GM23338 (cell line): ENCODE results near the gene ASTE1. TPM values are rescaled to one million over a fixed set of nuclear protein-coding genes. Genes with fewer than 3 reads are reported as not detected.

ENCODE experiments used
- ATAC-seq: fragments of 200-7000 bp; cut with Tn5 transposase; 3 replicates; pipeline ENCODE4 v1.9.1; 2020
- DNase-seq: peaks from one replicate; pipeline ENCODE4 v3.0.0-alpha.2; 2015; ENCODE audit warnings: low spot score
- H2AFZ ChIP-seq: fragments of 200-600 bp; sonication (generic); 2 replicates; pipeline ENCODE4 v1.8.0; 2016; ENCODE audit warnings: antibody characterized with exemption, mild to moderate bottlenecking, moderate library complexity
- H3F3A ChIP-seq: fragments of 200-600 bp; sonication (generic); replicated peaks from 2 replicates; pipeline ENCODE4 v1.8.0; 2017; ENCODE audit warnings: antibody characterized with exemption, mixed run types, low read depth
- H3K27ac ChIP-seq: fragments of 200-600 bp; sonication (generic); 2 replicates; pipeline ENCODE4 v1.6.1; 2016; ENCODE audit warnings: low read depth
- H3K27me3 ChIP-seq: fragments of 200-600 bp; sonication (generic); 2 replicates; pipeline ENCODE4 v1.8.0; 2016; ENCODE audit warnings: mild to moderate bottlenecking, mixed run types, moderate library complexity; ENCODE audit not compliant: insufficient read depth
- H3K36me3 ChIP-seq: fragments of 200-600 bp; sonication (generic); 2 replicates; pipeline ENCODE4 v1.8.0; 2016; ENCODE audit warnings: mild to moderate bottlenecking; ENCODE audit not compliant: insufficient read depth
- H3K4me1 ChIP-seq: fragments of 200-600 bp; sonication (generic); 2 replicates; pipeline ENCODE4 v1.8.0; 2016; ENCODE audit warnings: mild to moderate bottlenecking, moderate library complexity; ENCODE audit not compliant: insufficient read depth
- H3K4me2 ChIP-seq: fragments of 200-600 bp; sonication (generic); 2 replicates; pipeline ENCODE4 v1.7.1; 2017; ENCODE audit warnings: mixed run types
- H3K4me3 ChIP-seq: fragments of 200-600 bp; sonication (generic); 2 replicates; pipeline ENCODE4 v1.6.1; 2016; ENCODE audit warnings: mixed run types
- H3K79me2 ChIP-seq: fragments of 200-600 bp; sonication (generic); replicated peaks from 2 replicates; pipeline ENCODE4 v1.8.0; 2017; ENCODE audit warnings: mild to moderate bottlenecking; ENCODE audit not compliant: insufficient read depth
- H3K9me2 ChIP-seq: fragments of 200-600 bp; sonication (generic); 2 replicates; pipeline ENCODE4 v1.8.0; 2017; ENCODE audit not compliant: insufficient read depth
- H4K20me1 ChIP-seq: fragments of 200-600 bp; sonication (generic); replicated peaks from 2 replicates; pipeline ENCODE4 v1.8.0; 2017; ENCODE audit warnings: mild to moderate bottlenecking; ENCODE audit not compliant: insufficient read depth
- H3K27ac Mint-ChIP-seq: 2 replicates; pipeline ENCODE4 v1.8.0; 2020; ENCODE audit warnings: inconsistent platforms, mild to moderate bottlenecking, moderate library complexity, mixed read lengths
- H3K27me3 Mint-ChIP-seq: 3 replicates; pipeline ENCODE4 v1.8.0; 2022; ENCODE audit warnings: low read depth, mild to moderate bottlenecking, moderate library complexity, mixed read lengths, inconsistent platforms; ENCODE audit not compliant: insufficient read depth, poor library complexity
- H3K36me3 Mint-ChIP-seq: 3 replicates; pipeline ENCODE4 v1.8.0; 2021; ENCODE audit warnings: low read depth, mild to moderate bottlenecking, inconsistent platforms, moderate library complexity, mixed read lengths
- H3K4me1 Mint-ChIP-seq: 3 replicates; pipeline ENCODE4 v1.8.0; 2020; ENCODE audit warnings: mild to moderate bottlenecking, inconsistent platforms, mixed read lengths
- H3K4me3 Mint-ChIP-seq: 3 replicates; pipeline ENCODE4 v1.8.0; 2021; ENCODE audit warnings: moderate library complexity, mild to moderate bottlenecking, inconsistent platforms, mixed read lengths
- H3K9me3 Mint-ChIP-seq: 3 replicates; pipeline ENCODE4 v1.8.0; 2020; ENCODE audit warnings: moderate library complexity, mild to moderate bottlenecking, inconsistent platforms, mixed read lengths
- CREB1 ChIP-seq: fragments of 250-450 bp; sonication (Bioruptor Pico); IDR thresholded peaks from 2 replicates; pipeline ENCODE4 v1.5.0; 2020; ENCODE audit warnings: low read depth, mild to moderate bottlenecking, moderate library complexity
- EZH2 ChIP-seq: fragments of 200-600 bp; sonication (generic); IDR thresholded peaks from one replicate; pipeline ENCODE4 v1.8.0; 2017; ENCODE audit warnings: antibody characterized with exemption, mild to moderate bottlenecking, low read depth; ENCODE audit not compliant: unreplicated experiment
- EZH2phosphoT487 ChIP-seq: fragments of 200-600 bp; sonication (generic); IDR thresholded peaks from one replicate; pipeline ENCODE4 v1.8.1; 2018; ENCODE audit warnings: antibody characterized with exemption; ENCODE audit not compliant: unreplicated experiment
- JUNB ChIP-seq: IDR thresholded peaks from one replicate; pipeline ENCODE4 v1.6.1; 2016; ENCODE audit warnings: antibody characterized with exemption; ENCODE audit not compliant: unreplicated experiment
- NANOG ChIP-seq: IDR thresholded peaks from 2 replicates; pipeline ENCODE4 v1.6.1; 2016; ENCODE audit warnings: antibody characterized with exemption, borderline replicate concordance
- POLR2AphosphoS5 ChIP-seq: IDR thresholded peaks from 2 replicates; pipeline ENCODE4 v1.6.1; 2016; ENCODE audit warnings: antibody characterized with exemption, low read depth
- STAT1 ChIP-seq: IDR thresholded peaks from one replicate; pipeline ENCODE4 v1.6.1; 2016; ENCODE audit warnings: antibody characterized with exemption; ENCODE audit not compliant: unreplicated experiment
- ZNF114 ChIP-seq: fragments of 250-450 bp; sonication (Bioruptor Pico); IDR thresholded peaks from 2 replicates; pipeline ENCODE4 v1.5.0; 2020; ENCODE audit warnings: mild to moderate bottlenecking, moderate library complexity
- ZNF331 ChIP-seq: fragments of 250-450 bp; sonication (Bioruptor Pico); IDR thresholded peaks from 2 replicates; pipeline ENCODE4 v1.5.0; 2020; ENCODE audit warnings: low read depth, mild to moderate bottlenecking, moderate library complexity
- polyA plus RNA-seq: library from polyadenylated mRNA; unstranded; fragments of >200 nt; fragmentation: Nextera tagmentation; extraction: Ambion mirVana; gene quantifications from 2 replicates; pipeline ENCODE4 v1.2.1, GENCODE V29; 2016
- total RNA-seq: library from RNA; depleted of rRNA; stranded (reverse); fragments of >200 nt; shearing (Covaris generic); gene quantifications from 2 replicates; pipeline ENCODE4 v1.2.3, GENCODE V29; 2014
- TF ChIP-seq, protein P1 (sequence below): IDR thresholded peaks from 2 replicates; pipeline ENCODE4 v1.6.1; 2016; ENCODE audit warnings: antibody characterized with exemption
- TF ChIP-seq, protein P2 (sequence below): IDR thresholded peaks from one replicate; pipeline ENCODE4 v1.6.1; 2018; ENCODE audit warnings: antibody characterized with exemption; ENCODE audit not compliant: unreplicated experiment
- TF ChIP-seq, protein P3 (sequence below), 2 experiments: fragments of 200-600 bp in 1 of 2; sonication (generic) in 1 of 2; conservative IDR thresholded peaks; 2 replicates each; pipeline versions ENCODE4 v1.5.1 to v1.6.1; 2016 to 2017; ENCODE audit warnings: antibody characterized with exemption in 2 of 2, low read depth in 2 of 2, mild to moderate bottlenecking in 2 of 2, moderate library complexity in 1 of 2
- TF ChIP-seq, protein P4 (sequence below): fragments of 250-450 bp; sonication (Bioruptor Pico); IDR thresholded peaks from 2 replicates; pipeline ENCODE4 v1.5.0; 2020; ENCODE audit warnings: mild to moderate bottlenecking, moderate library complexity

Gene ASTE1
- total and polyA plus RNA-seq, 2 experiments from 2014 or later, result 4.9 to 8.9 TPM

DNA sequence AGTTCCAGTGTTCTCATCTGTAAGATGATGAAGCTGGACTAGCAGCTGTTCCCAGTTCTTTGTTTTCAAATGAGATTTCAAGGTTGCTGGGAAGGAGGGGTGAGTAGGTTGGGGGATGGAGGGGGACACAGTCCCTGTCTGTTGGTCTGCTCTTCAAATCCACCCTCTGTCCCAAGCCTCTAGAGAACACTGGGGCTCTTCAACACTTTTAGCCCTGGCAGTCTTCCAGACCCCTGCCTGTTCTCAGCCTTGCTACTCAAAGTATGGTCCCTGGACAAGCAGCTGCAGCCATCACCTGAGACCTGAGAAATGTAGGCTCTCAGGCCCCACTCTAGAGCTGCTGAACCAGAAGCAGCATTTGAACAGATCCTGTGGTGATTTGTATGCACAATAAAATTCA lies 41.4 kb upstream of the ASTE1 start:
- no peaks in the 10 kb centered on the region for H4K20me1 ChIP-seq
- Mint-ChIP-seq H3K4me1 (no peaks in the 10 kb centered on the region; the same call in 2 of the 3 replicates), H3K27me3 (no peaks in the 10 kb centered on the region), H3K9me3 (no peaks in the 10 kb centered on the region), H3K4me3 (no peak overlapping the region), H3K36me3 (no peaks in the 10 kb centered on the region), H3K27ac (no peak overlapping the region)
- no peaks in the 10 kb centered on the region for H3K79me2 ChIP-seq
- H3K4me2 ChIP-seq, result no peak overlapping the region
- DNase-seq (no peak), ATAC-seq (no peak)
- H3K4me1 ChIP-seq, result no peaks in the 10 kb centered on the region
- TF ChIP-seq, protein P1, sequence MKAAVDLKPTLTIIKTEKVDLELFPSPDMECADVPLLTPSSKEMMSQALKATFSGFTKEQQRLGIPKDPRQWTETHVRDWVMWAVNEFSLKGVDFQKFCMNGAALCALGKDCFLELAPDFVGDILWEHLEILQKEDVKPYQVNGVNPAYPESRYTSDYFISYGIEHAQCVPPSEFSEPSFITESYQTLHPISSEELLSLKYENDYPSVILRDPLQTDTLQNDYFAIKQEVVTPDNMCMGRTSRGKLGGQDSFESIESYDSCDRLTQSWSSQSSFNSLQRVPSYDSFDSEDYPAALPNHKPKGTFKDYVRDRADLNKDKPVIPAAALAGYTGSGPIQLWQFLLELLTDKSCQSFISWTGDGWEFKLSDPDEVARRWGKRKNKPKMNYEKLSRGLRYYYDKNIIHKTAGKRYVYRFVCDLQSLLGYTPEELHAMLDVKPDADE, result no peak
- TF ChIP-seq EZH2phosphoT487 (no peak), ZNF331 (CRISPR knock-in tag) (no peak), ZNF114 (CRISPR knock-in tag) (no peak), STAT1 (no peak), JUNB (no peak), EZH2 (no peak), POLR2AphosphoS5 (no peak), NANOG (no peak), CREB1 (no peak)
- TF ChIP-seq, protein P2, sequence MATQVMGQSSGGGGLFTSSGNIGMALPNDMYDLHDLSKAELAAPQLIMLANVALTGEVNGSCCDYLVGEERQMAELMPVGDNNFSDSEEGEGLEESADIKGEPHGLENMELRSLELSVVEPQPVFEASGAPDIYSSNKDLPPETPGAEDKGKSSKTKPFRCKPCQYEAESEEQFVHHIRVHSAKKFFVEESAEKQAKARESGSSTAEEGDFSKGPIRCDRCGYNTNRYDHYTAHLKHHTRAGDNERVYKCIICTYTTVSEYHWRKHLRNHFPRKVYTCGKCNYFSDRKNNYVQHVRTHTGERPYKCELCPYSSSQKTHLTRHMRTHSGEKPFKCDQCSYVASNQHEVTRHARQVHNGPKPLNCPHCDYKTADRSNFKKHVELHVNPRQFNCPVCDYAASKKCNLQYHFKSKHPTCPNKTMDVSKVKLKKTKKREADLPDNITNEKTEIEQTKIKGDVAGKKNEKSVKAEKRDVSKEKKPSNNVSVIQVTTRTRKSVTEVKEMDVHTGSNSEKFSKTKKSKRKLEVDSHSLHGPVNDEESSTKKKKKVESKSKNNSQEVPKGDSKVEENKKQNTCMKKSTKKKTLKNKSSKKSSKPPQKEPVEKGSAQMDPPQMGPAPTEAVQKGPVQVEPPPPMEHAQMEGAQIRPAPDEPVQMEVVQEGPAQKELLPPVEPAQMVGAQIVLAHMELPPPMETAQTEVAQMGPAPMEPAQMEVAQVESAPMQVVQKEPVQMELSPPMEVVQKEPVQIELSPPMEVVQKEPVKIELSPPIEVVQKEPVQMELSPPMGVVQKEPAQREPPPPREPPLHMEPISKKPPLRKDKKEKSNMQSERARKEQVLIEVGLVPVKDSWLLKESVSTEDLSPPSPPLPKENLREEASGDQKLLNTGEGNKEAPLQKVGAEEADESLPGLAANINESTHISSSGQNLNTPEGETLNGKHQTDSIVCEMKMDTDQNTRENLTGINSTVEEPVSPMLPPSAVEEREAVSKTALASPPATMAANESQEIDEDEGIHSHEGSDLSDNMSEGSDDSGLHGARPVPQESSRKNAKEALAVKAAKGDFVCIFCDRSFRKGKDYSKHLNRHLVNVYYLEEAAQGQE, result no peak
- TF ChIP-seq, protein P3, sequence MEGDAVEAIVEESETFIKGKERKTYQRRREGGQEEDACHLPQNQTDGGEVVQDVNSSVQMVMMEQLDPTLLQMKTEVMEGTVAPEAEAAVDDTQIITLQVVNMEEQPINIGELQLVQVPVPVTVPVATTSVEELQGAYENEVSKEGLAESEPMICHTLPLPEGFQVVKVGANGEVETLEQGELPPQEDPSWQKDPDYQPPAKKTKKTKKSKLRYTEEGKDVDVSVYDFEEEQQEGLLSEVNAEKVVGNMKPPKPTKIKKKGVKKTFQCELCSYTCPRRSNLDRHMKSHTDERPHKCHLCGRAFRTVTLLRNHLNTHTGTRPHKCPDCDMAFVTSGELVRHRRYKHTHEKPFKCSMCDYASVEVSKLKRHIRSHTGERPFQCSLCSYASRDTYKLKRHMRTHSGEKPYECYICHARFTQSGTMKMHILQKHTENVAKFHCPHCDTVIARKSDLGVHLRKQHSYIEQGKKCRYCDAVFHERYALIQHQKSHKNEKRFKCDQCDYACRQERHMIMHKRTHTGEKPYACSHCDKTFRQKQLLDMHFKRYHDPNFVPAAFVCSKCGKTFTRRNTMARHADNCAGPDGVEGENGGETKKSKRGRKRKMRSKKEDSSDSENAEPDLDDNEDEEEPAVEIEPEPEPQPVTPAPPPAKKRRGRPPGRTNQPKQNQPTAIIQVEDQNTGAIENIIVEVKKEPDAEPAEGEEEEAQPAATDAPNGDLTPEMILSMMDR (conservative IDR thresholded peaks at IDR 0.05; ENCODE audit: low read depth in 2 of 2), result no peak
- TF ChIP-seq, protein P4, sequence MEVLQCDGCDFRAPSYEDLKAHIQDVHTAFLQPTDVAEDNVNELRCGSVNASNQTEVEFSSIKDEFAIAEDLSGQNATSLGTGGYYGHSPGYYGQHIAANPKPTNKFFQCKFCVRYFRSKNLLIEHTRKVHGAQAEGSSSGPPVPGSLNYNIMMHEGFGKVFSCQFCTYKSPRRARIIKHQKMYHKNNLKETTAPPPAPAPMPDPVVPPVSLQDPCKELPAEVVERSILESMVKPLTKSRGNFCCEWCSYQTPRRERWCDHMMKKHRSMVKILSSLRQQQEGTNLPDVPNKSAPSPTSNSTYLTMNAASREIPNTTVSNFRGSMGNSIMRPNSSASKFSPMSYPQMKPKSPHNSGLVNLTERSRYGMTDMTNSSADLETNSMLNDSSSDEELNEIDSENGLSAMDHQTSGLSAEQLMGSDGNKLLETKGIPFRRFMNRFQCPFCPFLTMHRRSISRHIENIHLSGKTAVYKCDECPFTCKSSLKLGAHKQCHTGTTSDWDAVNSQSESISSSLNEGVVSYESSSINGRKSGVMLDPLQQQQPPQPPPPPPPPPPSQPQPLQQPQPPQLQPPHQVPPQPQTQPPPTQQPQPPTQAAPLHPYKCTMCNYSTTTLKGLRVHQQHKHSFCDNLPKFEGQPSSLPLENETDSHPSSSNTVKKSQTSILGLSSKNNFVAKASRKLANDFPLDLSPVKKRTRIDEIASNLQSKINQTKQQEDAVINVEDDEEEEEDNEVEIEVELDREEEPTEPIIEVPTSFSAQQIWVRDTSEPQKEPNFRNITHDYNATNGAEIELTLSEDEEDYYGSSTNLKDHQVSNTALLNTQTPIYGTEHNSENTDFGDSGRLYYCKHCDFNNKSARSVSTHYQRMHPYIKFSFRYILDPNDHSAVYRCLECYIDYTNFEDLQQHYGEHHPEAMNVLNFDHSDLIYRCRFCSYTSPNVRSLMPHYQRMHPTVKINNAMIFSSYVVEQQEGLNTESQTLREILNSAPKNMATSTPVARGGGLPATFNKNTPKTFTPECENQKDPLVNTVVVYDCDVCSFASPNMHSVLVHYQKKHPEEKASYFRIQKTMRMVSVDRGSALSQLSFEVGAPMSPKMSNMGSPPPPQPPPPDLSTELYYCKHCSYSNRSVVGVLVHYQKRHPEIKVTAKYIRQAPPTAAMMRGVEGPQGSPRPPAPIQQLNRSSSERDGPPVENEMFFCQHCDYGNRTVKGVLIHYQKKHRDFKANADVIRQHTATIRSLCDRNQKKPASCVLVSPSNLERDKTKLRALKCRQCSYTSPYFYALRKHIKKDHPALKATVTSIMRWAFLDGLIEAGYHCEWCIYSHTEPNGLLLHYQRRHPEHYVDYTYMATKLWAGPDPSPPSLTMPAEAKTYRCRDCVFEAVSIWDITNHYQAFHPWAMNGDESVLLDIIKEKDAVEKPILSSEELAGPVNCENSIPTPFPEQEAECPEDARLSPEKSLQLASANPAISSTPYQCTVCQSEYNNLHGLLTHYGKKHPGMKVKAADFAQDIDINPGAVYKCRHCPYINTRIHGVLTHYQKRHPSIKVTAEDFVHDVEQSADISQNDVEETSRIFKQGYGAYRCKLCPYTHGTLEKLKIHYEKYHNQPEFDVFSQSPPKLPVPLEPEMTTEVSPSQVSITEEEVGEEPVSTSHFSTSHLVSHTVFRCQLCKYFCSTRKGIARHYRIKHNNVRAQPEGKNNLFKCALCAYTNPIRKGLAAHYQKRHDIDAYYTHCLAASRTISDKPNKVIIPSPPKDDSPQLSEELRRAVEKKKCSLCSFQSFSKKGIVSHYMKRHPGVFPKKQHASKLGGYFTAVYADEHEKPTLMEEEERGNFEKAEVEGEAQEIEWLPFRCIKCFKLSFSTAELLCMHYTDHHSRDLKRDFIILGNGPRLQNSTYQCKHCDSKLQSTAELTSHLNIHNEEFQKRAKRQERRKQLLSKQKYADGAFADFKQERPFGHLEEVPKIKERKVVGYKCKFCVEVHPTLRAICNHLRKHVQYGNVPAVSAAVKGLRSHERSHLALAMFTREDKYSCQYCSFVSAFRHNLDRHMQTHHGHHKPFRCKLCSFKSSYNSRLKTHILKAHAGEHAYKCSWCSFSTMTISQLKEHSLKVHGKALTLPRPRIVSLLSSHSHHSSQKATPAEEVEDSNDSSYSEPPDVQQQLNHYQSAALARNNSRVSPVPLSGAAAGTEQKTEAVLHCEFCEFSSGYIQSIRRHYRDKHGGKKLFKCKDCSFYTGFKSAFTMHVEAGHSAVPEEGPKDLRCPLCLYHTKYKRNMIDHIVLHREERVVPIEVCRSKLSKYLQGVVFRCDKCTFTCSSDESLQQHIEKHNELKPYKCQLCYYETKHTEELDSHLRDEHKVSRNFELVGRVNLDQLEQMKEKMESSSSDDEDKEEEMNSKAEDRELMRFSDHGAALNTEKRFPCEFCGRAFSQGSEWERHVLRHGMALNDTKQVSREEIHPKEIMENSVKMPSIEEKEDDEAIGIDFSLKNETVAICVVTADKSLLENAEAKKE, result no peak
- no peak overlapping the region for H3K27ac ChIP-seq
- no peaks in the 10 kb centered on the region for H3K36me3 ChIP-seq
- H3K9me2 ChIP-seq, result no peaks in the 10 kb centered on the region
- no peak overlapping the region for H2AFZ ChIP-seq
- no peaks in the 10 kb centered on the region for H3F3A ChIP-seq
- H3K4me3 ChIP-seq, result no peak overlapping the region
- no peaks in the 10 kb centered on the region for H3K27me3 ChIP-seq
